Fibroblast of lung (primary cell): ENCODE results near the gene HSPA12B.

Source experiments
- EZH2 ChIP-seq: IDR thresholded peaks from 2 replicates; pipeline ENCODE4 v1.5.1; 2012; ENCODE audit warnings: low read length, control low read depth, mild to moderate bottlenecking; ENCODE audit errors: missing control alignments
- TF ChIP-seq, protein P1 (sequence below), 2 donors: IDR thresholded peaks in 1 of 2; conservative IDR thresholded peaks in 1 of 2; 1 replicate in 1 of 2; 2 replicates in 1 of 2; pipeline ENCODE4 v1.5.1; 2011 to 2012; ENCODE audit warnings: low read length in 2 of 2, control low read depth in 1 of 2, inconsistent platforms in 1 of 2, low read depth in 1 of 2, mild to moderate bottlenecking in 1 of 2

GRCh38 chr20:3782597-3782996 lies 50.1 kb downstream of the HSPA12B start:
- TF ChIP-seq, protein P1, sequence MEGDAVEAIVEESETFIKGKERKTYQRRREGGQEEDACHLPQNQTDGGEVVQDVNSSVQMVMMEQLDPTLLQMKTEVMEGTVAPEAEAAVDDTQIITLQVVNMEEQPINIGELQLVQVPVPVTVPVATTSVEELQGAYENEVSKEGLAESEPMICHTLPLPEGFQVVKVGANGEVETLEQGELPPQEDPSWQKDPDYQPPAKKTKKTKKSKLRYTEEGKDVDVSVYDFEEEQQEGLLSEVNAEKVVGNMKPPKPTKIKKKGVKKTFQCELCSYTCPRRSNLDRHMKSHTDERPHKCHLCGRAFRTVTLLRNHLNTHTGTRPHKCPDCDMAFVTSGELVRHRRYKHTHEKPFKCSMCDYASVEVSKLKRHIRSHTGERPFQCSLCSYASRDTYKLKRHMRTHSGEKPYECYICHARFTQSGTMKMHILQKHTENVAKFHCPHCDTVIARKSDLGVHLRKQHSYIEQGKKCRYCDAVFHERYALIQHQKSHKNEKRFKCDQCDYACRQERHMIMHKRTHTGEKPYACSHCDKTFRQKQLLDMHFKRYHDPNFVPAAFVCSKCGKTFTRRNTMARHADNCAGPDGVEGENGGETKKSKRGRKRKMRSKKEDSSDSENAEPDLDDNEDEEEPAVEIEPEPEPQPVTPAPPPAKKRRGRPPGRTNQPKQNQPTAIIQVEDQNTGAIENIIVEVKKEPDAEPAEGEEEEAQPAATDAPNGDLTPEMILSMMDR (conservative IDR thresholded peaks at IDR 0.05 in 1 of 2, IDR thresholded peaks at IDR 0.05 in 1 of 2; ENCODE audit: low read depth in 1 of 2, low read length in 2 of 2), result no peak
- no peak for TF ChIP-seq EZH2
